Measurements from ENCODE around the gene KLHL22.
"Not testable (repeated sequence)": the region's sequence is repeated elsewhere in the genome, so short reads cannot be mapped to it uniquely, and the experiment has no call there.

DNA sequence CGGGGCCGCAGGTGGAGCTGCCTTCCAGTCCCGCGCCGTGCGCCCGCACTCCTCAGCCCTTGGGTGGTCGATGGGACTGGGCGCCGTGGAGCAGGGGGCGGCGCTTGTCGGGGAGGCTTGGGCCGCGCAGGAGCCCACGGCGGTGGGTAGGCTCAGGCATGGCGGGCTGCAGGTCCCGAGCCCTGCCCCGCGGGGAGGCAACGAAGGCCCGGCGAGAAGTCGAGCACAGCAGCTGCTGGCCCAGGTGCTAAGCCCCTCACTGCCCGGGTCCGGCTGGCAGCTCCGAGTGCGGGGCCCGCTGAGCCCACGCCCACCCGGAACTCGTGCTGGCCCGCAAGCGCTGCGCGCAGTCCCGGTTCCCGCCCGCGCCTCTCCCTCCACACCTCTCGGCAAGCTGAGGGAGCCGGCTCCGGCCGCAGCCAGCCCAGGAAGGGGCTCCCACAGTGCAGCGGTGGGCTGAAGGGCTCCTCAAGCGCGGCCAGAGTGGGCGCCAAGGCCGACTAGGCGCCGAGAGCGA, 103.2 kb downstream of the KLHL22 start:
- TF ChIP-seq, protein P1, sequence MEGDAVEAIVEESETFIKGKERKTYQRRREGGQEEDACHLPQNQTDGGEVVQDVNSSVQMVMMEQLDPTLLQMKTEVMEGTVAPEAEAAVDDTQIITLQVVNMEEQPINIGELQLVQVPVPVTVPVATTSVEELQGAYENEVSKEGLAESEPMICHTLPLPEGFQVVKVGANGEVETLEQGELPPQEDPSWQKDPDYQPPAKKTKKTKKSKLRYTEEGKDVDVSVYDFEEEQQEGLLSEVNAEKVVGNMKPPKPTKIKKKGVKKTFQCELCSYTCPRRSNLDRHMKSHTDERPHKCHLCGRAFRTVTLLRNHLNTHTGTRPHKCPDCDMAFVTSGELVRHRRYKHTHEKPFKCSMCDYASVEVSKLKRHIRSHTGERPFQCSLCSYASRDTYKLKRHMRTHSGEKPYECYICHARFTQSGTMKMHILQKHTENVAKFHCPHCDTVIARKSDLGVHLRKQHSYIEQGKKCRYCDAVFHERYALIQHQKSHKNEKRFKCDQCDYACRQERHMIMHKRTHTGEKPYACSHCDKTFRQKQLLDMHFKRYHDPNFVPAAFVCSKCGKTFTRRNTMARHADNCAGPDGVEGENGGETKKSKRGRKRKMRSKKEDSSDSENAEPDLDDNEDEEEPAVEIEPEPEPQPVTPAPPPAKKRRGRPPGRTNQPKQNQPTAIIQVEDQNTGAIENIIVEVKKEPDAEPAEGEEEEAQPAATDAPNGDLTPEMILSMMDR (IDR thresholded peaks at IDR 0.05; ENCODE audit: borderline replicate concordance, extremely low read depth, low read length, poor library complexity, severe bottlenecking): not testable (repeated sequence)
- not testable (repeated sequence) for TF ChIP-seq EZH2 (IDR thresholded peaks at IDR 0.05; ENCODE audit: borderline replicate concordance, low read depth, low read length, severe bottlenecking)

All from DND-41 (cell line).